ENCODE measurements around the gene IQCN. TPM values are rescaled to one million over a fixed set of nuclear protein-coding genes. Genes with fewer than 3 reads are reported as not detected.
A peak's percentile ranks its signal among the peaks of the same experiment; 100 is the strongest.

The IQCN gene
- polyA plus RNA-seq, 10 donors, result 1.5 to 5.5 (median 3.0) TPM

DNA sequence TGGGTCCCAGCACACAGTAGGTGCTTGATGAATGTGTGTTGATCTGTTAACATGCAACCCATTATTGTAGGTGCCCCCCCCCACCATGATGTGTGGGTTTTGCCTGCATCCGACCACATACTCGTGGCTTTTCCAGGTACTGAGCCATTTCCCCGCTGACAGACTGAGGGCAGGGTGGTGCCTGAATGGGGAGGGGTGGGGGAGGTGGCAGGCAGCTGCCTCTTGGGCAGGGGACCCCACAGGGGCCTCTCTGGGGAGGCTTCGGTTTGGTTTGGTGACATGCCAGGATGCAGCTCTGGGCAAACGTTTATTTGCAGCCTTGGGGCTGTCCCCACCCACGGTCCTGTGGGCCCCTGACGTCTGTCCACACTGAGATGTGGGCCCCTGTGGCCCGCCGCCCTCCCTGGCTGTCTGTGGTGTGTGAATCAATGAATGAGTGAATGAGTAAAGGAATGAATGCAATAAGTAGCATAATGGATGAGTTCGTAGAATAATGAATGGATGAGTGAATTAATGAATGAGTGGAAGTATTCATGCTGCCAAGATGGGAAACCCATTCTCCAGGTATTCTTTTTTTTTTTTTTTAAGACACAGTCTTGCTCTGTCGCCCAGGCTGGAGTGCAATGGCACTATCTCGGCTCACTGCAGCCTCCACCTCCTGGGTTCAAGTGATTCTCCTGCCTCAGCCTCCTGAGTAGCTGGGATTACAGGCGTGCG lies 16.2 kb upstream of the IQCN start:
- no peak for DNase-seq

DNA sequence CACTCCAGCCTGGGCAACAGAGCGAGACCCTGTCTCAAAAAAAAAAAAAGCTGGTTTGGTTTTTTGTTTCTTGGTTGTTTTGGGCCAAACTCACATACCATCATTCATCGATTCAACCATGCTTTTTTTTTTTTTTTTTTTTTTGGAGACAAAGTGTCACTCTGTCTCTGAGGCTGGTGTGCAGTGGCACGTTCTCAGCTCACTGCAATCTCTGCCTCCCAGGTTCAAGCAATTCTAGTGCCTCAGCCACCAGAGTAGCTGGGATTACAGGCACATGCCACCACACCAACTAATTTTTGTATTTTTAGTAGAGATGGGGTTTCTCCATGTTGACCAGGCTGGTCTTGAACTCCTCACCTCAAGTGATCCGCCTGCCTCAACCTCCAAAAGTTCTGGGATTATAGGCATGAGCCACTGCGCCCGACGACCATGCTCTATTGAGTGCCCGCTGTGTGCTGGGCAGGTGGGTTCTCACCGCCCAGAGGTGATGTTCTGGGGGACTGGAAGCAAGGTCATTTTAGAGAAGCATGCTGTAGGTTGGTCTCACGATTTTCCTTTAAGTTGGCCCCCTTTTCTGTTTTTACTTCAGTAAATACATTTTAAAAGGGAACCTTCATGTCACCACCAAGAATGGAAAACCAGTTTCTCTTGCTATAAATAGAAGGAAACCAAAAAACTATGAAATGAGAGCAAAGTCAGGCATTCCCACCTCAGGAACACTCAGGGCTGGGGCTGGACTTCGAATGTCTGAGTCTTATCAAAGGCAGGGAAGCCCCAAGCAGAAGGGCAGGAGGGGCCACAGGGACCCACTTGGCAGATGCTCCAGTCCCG lies 15.4 kb upstream of the IQCN start:
- peak in 1 of 3 donors; percentile 66 for DNase-seq

DNA sequence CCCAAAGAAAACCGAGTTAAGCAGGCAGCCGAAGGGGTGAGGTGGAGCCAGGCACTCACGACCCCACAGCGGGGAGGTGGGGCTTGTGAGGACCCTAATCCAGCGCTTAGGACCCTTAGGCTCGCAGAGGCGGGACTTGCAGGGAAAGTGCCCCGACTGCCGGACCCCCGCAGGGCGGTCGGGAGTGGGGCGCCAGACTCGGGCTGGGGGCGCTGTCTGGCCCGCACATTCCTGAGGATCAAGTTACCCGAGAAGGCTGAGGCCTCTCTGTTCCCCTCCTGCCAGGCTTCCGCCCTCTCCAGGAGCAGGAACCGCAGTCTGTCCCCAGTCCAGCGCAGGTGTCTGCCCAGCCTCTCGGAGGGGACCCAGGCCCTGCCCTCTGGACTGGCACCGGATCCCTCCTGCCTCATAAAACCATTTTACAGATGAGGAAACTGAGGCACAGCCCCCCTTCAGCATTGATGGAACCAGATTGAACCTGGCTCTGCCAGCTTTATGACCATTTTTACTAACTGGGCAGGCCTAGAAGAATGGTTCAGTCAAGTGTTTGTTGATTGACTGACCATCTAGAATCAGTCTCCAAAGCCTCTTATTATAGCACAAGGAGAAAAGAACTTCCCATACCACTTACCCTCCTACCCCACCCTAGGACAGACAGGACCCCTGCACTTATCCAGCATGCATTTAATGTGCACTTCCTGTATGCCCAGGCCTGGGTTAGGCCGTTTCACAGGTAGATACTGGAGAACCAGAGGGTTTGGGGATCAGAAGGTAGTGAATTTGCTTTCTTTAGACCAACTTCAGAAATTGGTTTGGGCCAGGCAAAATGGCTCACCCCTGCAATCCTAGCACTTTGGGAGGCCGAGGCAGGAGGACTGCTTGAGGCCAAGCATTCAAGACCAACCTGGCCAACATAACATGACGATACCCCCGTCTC lies 13.9 kb upstream of the IQCN start:
- DNase-seq, result peak in 1 of 3 donors; percentile 65

DNA sequence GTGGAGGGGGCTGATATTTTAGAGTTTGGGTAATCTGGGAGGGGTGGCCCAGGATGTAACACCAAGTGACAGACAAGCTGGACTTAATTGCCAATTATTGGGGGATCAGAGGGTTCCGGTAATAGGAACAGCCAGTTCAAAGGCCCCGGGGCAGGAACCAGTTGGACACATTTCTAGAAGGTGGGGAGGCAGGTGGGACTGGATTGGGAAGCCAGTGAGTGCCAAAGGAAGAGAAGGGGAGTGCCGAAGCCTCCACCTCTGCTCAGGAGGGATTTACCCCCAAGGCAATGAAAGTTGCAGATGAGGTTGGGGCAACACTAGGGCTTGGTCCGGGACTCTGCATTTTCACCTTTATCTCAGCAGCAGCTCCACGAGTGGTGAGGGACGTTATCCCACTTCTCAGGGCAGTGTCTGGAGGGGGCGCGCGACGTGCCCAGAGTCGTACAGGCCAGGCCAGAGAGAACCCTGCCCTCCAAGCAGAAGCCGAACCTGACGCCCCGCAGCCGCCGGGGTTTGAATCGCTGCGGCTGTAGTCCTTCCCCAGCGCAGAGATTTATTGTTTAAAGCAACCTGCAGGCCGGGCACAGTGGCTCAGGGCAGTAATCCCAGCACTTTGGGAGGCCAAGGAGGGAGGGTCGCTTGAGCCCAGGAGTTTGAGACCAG lies 12.9 kb upstream of the IQCN start:
- no peak for DNase-seq

DNA sequence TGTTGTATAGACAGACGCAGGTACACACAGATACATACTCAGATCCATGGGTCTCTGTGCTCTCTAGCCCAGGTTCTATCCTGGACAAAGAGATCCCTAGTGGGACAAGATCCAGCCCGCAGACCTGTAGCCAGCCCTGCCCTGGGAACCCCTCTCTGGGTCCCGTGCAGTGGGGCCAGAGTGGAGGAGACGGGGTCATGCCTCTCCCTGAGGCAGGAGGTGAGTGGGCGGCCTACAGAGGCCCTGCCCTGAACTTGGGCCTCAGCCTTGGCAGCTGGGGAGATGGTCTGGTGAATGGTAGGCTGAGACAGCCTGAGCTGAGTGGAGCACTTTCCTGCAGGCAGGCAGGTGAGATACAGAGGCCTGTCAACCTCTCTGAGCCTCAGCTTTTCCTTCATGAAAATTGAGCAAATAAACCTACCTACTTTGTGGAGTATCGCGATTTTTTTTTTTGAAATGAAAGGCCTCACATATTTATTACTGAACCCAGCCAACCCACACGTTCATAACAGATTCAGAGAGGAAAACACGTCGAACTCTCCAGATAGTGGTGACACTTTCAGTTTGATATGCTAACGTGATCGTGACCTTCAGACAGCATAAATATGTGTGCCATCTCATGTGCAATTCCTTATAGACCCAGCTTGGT lies 10.6 kb upstream of the IQCN start:
- no peak for DNase-seq

DNA sequence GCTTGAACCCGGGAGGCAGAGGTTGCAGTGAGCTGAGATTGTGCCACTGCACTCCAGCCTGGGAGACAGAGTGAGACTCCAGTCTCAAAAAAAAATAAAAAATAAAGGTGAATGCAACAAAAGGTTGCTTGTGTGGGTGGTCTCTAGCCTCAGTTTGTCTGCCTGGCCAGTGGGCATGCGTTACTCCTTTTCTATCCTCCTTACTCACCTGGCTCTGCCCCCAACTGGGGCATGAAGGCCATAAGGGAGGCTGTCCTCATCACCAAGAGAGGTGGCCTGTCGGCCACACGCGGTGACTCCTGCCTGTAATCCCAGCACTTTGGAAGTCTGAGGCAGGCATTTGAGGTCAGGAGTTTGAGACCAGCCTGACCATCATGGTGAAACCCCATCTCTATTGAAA lies 9.1 kb upstream of the IQCN start:
- DNase-seq, result no peak

DNA sequence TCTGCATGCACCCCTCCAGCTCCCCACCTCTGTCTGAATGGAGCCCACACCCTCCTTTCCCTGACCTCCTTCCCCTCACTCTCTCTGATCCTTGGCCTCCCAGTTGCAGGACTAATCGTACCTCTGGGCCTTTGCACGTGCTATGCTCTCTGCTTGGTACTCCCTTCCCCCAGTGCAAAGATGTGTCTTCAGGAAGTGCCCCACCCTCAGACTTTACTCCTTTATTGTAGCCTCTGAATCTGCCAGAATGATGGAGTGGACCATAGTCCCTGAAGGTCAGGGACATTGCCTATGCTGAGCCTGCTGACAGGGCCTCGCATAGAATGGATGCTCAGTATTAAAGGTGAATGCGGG lies 8.5 kb upstream of the IQCN start:
- DNase-seq, result peak in 1 of 3 donors; percentile 71

DNA sequence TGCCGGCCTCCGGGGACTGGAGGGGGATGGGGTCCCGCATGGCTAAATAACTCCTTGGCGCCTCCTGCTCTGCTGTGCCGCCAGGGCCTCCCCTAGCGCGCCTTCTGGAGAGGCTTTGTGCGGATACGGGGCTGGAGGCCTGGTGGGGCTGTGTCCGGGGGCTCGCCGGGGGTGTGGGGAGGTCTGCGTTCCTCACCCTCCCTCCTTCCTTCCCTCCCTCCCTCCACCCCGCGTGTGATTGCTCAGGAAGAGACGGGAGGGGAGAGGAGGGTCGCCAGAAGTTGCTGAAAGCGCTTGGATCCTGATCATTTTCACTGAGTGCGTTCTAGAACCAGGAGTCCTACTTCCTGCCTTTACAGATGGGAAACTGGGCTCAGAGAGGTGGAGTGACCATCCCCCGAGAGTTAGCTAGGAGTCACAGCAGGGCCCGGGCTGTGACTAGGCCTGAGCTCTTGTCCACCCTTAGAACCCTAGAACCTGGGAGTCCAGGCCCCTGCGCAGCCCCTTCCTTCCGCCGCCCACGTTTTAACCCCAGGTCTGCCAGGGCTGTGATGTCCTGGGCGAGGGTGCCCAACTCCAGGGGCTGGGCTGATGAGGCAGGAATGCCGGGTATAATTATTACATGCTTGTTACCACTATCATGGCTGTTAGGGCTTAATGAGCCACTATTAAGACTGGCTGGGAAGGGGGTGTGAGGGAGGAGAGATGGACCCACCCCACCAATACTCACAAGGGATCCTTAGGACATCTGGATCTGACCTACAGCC lies 8.0 kb upstream of the IQCN start:
- DNase-seq, result peak in 2 of 3 donors; percentile 92 to 97

DNA sequence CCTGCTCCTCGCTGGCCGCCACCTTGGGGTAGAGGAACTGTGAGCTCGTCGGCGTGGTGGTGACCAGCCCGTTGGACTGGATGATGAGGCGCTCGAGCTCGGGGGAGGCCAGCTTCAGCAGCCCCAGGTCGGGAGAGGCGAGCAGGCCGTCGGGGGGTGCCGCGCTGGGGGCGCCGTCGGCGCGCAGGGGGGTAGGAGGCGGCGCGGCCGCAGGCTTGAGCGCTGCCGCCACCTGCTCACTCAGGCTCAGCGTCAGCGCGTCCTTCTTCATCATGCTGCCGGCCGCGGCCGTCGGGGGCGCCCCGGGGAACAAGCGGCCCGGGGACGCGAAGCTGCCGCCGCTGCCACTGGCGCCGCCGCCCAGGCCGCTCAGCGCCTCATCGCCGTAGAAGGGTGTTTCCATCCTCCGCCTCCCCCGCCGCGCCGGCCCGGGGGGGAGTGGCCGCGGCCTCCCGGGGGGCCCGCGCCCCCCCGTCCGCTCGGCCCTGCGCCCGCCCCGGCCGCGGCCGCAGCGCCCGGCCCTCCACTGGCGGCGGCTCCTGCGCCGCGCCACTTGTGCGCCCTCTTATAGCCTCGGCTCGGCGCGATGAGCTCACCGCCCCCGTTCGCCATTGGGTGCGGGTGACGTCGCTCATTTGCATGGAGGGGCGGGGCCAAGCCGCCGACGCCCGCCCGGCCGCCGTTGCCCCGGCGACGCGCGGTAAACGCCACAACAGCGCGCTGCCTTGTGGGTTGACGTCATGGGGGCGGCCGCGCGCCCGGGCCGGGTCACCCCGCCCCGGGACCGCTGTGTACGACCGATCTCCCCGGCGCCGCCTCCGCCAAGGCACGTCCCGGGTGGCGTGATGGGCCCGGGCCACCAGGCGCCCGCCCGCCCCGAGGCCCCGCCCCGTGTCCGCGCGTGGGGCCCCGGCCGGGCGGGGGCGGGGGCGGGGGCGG lies 7.1 kb upstream of the IQCN start, which contains the start of gene JUND:
Gene JUND, minus strand, starts transcription at position 541 of the 939 bp plus-strand sequence. Its CDS starts 138 bp downstream, at position 403.
- peak; percentile 99 for DNase-seq

DNA sequence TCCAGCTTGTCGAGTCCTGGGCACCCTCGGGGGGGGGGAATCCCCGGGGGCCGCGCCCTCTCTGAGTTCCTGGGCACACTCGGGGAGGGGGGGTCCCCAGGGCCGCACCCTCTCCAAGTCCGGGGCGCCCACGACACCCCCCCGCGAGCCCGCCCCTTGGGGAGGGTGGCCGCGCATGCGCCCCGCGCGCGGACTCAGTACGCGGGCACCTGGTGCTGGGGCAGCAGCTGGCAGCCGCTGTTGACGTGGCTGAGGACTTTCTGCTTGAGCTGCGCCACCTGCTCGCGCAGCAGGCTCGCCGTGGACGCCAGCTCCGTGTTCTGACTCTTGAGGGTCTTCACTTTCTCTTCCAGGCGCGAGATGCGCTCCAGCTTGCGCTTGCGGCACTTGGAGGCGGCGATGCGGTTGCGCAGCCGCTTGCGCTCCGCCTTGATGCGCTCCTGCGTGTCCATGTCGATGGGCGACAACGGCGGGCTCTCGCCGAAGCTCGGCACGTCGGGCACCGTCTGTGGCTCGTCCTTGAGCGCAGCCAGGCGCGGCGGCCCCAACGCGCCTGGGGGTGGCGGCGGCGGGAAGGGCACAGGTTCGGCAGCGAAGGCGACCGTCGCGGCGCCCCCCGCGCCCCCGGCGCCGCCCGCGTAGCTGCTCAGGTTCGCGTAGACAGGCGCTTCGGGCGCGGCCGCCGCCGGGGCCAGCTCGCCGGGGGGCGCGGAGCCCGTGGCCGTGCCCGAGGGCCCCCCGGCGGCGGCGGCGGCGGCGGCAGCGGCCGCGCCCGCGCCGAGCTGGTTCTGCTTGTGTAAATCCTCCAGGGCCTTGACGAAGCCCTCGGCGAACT lies 6.2 kb upstream of the IQCN start:
- peak; percentile 80 to 92 (median 83) for DNase-seq

DNA sequence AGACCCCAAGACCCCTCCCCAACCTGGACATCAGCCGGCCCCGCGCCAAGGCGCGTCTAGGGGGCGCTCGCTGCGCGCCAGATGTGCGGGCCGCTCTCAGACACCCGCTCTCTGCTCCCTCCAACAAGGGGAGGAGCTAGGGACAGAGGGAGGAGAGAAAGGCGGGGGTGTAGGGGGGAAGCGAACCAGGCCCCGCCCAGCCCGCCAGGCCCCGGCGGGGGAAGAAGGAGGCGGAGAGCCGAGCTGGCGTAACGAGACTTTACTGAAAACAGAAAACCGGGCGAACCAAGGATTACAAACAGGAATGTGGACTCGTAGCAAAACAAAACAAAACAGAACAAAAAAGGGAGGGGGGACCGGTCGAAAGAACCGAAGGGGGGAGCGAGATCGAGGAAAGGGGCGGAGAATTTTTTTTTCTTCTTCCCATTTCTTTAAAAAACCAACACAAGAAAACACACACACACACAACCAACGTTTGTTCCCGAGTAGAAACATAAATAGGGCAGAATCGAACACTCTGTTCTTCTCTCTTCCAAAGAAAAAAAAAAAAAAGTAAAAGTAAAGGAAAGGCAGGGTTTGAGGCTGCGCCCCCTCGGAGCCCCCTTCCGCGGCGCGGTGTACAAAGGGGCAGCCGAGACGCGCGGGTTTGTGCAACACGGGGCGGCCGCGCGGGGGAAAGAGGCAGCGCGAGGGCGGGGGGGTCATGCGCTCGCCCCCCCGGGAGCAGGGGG lies 5.4 kb upstream of the IQCN start:
- DNase-seq, result peak; percentile 94 to 98 (median 98)

DNA sequence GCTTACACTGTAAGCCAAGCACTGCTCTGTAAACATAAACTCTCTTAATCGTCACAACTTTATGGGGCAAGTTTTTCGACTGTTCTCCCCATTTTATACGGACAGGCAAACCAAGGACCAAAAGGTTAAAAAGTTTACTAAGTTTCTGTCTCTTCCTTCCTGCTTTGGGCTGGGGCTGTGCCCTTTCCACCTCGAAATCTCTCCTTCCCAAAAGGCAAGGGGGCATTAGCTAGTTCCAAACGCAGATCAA lies 4.9 kb upstream of the IQCN start:
- no peak for DNase-seq

DNA sequence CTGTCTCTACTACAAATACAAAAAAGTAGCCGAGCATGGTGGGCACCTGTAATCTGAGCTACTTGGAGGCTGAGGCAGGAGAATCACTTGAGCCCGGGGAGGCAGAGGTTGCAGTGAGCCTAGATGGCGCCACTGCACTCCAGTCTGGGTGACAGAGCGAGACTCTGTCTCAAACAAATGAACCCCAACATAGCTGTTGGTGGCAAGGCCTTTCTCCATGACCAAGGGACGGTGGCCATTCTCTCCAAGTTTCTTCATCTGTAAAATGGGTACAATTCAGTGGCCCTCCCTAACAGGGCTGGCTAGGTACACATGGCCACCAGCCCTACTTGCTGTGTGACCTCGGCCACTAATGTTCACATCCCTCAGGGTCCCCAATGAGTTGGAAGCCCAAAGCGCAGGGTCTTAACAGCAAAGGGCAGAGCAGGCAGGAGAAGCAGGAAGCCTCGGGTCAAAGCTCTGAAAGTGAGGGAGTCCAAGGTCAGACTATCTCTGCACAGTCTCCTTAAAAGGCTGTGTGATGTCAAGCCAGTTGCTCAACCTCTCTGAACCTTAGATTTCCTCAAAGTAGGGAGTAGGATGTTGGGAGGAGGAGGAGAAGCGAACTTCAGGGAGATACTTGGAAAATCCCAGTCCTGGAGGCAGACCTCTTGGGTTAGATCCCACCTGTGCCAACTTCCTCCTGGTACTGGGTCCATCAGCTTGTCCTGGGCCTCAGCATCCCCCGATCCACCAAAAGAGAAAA lies 4.4 kb upstream of the IQCN start:
- DNase-seq, result no peak

DNA sequence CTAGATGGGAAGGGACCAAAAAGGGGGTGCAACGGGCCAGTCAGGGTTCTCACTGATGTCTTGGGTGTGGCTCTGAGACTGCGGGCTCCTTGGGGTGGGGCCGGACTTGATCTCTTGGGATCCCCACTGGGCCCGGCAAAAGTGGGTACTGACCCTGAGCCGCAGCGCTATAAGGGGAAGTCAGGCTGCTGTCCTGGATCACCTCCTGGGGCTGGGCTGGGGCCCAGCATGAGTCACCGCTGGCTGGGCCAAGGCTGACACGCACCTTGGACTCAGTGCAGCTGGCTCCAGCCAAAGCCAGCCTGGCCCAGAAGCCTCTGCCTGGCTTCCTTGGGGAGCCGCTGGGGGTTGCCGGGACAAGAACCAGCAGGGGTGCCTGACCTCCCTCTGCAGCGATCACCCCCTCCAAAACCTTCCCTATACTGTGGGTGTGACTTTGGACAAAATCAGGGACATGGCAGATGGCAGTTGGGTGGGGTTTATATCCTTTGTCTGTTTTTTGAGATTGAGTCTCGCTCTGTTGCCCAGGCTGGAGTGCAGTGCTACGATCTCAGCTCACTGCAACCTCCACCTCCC lies 617 bp upstream of the IQCN start:
- DNase-seq, result peak; percentile 75 to 96 (median 95)

DNA sequence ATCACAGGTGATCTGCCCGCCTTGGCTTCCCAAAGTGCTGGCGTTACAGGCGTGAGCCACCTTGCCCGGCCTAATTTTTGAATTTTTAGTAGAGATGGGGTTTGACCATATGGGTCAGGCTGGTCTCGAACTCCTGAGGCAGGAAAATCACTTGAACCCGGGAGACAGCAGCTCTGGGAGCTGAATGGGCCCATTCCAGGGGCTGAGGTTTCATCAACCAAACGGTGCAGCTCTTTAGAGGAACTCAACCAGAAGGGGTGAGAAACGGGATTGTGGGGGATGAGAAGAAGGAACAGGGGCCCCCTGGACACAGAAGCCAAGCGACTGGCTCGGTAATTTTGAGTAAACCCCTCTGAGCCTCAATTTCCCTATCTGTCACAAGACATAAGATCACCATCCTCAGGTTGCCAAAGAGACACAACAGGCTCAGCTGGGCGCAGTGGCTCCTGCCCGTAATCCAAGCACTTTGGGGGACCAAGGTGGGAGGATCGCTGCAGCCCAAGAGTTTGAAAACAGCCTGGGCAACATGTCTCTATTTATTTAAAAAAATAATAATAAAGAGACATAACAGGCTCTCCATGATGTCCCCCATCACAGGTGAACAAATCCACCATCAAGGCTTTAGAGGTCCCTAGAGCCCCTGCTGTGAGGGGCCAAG lies 562 bp downstream of the IQCN start:
- no peak for DNase-seq

DNA sequence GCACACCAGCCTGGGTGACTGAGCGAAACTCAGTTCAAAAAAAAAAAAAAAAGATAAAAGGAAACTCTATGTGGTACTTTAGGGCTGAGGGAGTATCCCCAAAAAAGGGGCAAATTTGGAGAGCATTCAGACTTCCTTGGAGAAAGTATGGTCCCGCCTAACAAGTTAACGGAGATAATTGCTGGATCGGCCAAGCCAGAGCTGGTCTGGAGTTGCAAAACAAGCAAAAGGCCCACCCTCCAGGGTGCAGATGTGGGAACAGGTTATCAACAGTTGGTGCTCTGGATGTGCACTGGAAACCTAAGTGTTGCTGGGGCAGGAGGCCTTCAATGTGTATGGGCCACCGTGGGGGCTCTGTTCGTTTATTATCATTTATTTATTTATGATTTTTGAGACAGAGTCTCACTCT lies 2.8 kb downstream of the IQCN start:
- peak in 1 of 3 donors; percentile 64 for DNase-seq

Measured in muscle of back (tissue), 11 donors.